Keratinocyte (primary cell): ENCODE data around the gene FGF22.

ENCODE experiments used
- EZH2 ChIP-seq: IDR thresholded peaks from one replicate; pipeline ENCODE4 v1.6.1; 2012; ENCODE audit warnings: inconsistent platforms, mild to moderate bottlenecking, low read length, moderate library complexity
- TF ChIP-seq, protein P1 (sequence below), 3 experiments: IDR thresholded peaks in 1 of 3; conservative IDR thresholded peaks in 1 of 3; optimal IDR thresholded peaks in 1 of 3; 2 replicates in 2 of 3; 3 replicates in 1 of 3; pipeline versions ENCODE3 to v1.5.1; 2011; ENCODE audit warnings: low read length in 3 of 3, mild to moderate bottlenecking in 3 of 3, moderate library complexity in 2 of 3, control low read depth in 1 of 3, inconsistent platforms in 1 of 3; ENCODE audit not compliant: insufficient read depth in 2 of 3; ENCODE audit errors: extremely low read depth in 1 of 3

DNA sequence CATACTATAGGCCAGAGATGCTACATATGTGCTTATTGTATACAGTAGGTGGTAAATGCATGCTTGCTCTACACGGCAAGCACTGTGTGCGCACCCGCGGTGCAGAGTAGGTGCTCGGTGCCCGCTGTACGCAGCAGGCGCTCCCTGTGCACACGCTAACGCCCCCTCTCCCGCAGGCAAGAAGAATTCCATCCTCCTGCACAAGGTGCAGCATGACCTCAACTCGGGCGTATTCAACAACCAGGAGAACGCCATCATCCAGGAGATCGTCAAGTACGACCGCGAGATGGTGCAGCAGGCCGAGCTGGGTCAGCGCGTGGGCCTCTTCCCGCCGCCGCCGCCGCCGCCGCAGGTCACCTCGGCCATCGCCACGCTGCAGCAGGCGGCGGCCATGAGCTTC, 24.1 kb upstream of the FGF22 start:
- TF ChIP-seq, protein P1, sequence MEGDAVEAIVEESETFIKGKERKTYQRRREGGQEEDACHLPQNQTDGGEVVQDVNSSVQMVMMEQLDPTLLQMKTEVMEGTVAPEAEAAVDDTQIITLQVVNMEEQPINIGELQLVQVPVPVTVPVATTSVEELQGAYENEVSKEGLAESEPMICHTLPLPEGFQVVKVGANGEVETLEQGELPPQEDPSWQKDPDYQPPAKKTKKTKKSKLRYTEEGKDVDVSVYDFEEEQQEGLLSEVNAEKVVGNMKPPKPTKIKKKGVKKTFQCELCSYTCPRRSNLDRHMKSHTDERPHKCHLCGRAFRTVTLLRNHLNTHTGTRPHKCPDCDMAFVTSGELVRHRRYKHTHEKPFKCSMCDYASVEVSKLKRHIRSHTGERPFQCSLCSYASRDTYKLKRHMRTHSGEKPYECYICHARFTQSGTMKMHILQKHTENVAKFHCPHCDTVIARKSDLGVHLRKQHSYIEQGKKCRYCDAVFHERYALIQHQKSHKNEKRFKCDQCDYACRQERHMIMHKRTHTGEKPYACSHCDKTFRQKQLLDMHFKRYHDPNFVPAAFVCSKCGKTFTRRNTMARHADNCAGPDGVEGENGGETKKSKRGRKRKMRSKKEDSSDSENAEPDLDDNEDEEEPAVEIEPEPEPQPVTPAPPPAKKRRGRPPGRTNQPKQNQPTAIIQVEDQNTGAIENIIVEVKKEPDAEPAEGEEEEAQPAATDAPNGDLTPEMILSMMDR (optimal IDR thresholded peaks at IDR 0.05 in 1 of 3, IDR thresholded peaks at IDR 0.05 in 1 of 3, conservative IDR thresholded peaks at IDR 0.05 in 1 of 3; ENCODE audit: extremely low read depth in 1 of 3, insufficient read depth in 2 of 3, low read length in 3 of 3) = no peak
- TF ChIP-seq EZH2 = peak; percentile 54
